Subcutaneous adipose tissue (tissue), 4 donors: ENCODE measurements around the gene PTPRJ. TPM values are rescaled to one million over a fixed set of nuclear protein-coding genes. Genes with fewer than 3 reads are reported as not detected.

ENCODE experiments used
- total RNA-seq, 4 donors: library from RNA; depleted of rRNA; stranded (reverse); fragments of >200 nt; gene quantifications; one replicate each; pipeline ENCODE4 v1.1.0, GENCODE V29; 2016
- TF ChIP-seq, protein P1 (sequence below): fragments of 450-650 bp; IDR thresholded peaks from one replicate; pipeline ENCODE4 v1.5.1; 2016; ENCODE audit warnings: low read depth, mild to moderate bottlenecking, control low read depth, antibody characterized with exemption, moderate library complexity

The PTPRJ gene
- total RNA-seq, 4 donors from 2014 or later, result 5.1 to 28.7 (median 9.4) TPM

DNA sequence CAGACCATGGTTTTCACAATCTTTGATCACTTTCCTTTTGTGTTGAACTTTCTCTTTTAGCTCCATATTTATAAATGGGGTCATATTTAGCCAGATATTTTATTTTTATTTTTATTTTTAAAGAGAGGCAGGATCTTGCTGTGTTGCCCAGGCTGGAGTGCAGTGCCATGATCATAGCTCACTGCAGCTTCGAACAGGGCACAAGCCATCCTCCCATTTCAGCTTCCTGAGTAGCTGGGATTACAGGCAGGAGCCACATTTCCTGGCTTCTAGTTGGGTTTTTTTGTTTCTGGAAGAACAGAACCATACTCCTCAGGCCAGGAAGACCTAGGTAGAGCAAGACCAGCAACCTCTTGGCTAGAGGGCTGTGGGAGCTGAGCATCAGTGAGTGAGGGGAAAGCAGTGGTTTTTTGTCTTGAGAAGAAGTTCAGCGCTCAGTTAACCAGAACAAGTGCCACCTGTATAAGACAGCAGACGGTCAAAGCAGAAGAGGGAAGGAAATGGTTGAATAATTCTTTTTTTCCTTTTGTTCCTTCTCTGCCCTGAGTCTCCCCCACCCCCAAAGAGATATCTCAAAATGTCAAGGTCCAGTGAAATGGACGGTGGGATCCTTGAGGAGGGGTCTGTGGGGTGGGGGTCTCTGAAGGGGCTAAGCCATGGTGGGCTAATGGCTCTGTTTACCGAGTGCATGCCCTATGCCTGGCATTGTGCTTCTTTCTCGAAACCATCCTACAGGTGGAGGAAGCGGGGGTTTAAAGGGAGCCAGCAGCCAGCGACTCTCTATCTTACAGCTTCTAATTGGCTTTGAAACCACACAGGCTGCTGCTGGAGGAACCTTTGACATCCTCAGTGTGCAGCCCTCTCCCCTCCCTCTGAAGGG is 63.0 kb downstream of the PTPRJ start:
- TF ChIP-seq, protein P1, sequence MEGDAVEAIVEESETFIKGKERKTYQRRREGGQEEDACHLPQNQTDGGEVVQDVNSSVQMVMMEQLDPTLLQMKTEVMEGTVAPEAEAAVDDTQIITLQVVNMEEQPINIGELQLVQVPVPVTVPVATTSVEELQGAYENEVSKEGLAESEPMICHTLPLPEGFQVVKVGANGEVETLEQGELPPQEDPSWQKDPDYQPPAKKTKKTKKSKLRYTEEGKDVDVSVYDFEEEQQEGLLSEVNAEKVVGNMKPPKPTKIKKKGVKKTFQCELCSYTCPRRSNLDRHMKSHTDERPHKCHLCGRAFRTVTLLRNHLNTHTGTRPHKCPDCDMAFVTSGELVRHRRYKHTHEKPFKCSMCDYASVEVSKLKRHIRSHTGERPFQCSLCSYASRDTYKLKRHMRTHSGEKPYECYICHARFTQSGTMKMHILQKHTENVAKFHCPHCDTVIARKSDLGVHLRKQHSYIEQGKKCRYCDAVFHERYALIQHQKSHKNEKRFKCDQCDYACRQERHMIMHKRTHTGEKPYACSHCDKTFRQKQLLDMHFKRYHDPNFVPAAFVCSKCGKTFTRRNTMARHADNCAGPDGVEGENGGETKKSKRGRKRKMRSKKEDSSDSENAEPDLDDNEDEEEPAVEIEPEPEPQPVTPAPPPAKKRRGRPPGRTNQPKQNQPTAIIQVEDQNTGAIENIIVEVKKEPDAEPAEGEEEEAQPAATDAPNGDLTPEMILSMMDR, result no peak

GRCh38 chr11:48043991-48044512 is 63.7 kb downstream of the PTPRJ start:
- TF ChIP-seq, protein P1, result no peak

GRCh38 chr11:48044577-48044976 is 64.2 kb downstream of the PTPRJ start:
- TF ChIP-seq, protein P1, result no peak

GRCh38 chr11:48045536-48045935 is 65.2 kb downstream of the PTPRJ start:
- TF ChIP-seq, protein P1, result no peak

DNA sequence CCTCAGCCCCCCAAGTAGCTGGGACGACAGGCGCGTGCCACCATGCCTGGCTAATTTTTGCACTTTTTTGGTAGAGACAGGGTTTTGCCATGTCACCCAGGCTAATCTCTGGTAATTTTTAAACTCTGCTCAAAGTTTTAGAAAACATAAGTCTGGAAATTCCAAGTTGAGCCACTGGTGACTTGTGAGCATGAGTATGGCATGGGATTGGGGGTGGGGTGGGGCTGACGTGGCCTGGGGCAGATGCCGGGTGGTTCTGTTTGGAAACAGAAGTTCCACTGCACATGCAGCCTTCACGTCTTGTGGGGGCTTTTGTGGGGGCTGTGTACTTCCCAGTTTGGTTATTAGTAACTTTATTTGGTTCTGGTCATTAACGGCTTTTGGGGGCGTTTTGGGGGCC is 67.3 kb downstream of the PTPRJ start:
- TF ChIP-seq, protein P1, result no peak

- TF ChIP-seq, protein P1, result no peak
Observed at GRCh38 chr11:48049036-48049435, 68.7 kb downstream of the PTPRJ start.

- TF ChIP-seq, protein P1, result no peak
Observed at GRCh38 chr11:48050304-48050703, 69.9 kb downstream of the PTPRJ start.
